H1 (cell line): ENCODE results near the gene MYO1D. TPM values are rescaled to one million over a fixed set of nuclear protein-coding genes. Genes with fewer than 3 reads are reported as not detected.

Source experiments
- CTCF ChIA-PET: fragments of 300-600 bp; sonication (Branson Sonifier 250); formaldehyde crosslinking; loops from one replicate; lab custom pipeline; 2021; ENCODE audit not compliant: partially characterized antibody; lab: Charles Lee
- POLR2A ChIA-PET: fragments of 300-600 bp; sonication (Branson Sonifier 250); formaldehyde crosslinking; loops from one replicate; lab custom pipeline; 2021; ENCODE audit warnings: inconsistent platforms; ENCODE audit not compliant: partially characterized antibody; lab: Charles Lee
- DNase-seq, 2 experiments: peaks; one replicate each; pipeline versions ENCODE4 v3.0.0 to v3.0.0-alpha.2; 2010 to 2022; ENCODE audit warnings: low spot score in 2 of 2, low read depth in 1 of 2, mixed read lengths in 1 of 2
- FAIRE-seq: peaks from 2 replicates; lab custom pipeline; 2011; peaks lifted over from hg19 to GRCh38; lab: Jason Lieb, UNC
- H2AFZ ChIP-seq: 2 replicates; pipeline ENCODE4 v1.8.1; 2012; ENCODE audit warnings: low read length, inconsistent platforms
- H2AK5ac ChIP-seq: 2 replicates; pipeline ENCODE4 v1.6.1; 2013; ENCODE audit warnings: low read depth, low read length
- H2BK120ac ChIP-seq: replicated peaks from 2 replicates; pipeline ENCODE3; 2013; ENCODE audit warnings: low read depth, low read length, inconsistent platforms
- H2BK12ac ChIP-seq: 2 replicates; pipeline ENCODE4 v1.6.1; 2013; ENCODE audit warnings: low read depth, low read length
- H2BK15ac ChIP-seq: 2 replicates; pipeline ENCODE4 v1.6.1; 2013; ENCODE audit warnings: low read length
- H2BK20ac ChIP-seq: 2 replicates; pipeline ENCODE4 v1.6.1; 2013; ENCODE audit warnings: low read length
- H2BK5ac ChIP-seq: 2 replicates; pipeline ENCODE4 v1.6.1; 2013; ENCODE audit warnings: low read depth, low read length
- H3K14ac ChIP-seq: 2 replicates; pipeline ENCODE4 v1.6.1; 2013; ENCODE audit warnings: inconsistent platforms; ENCODE audit not compliant: insufficient read length
- H3K18ac ChIP-seq: 2 replicates; pipeline ENCODE4 v1.6.1; 2013; ENCODE audit warnings: low read length; ENCODE audit errors: extremely low read depth
- H3K23ac ChIP-seq: 2 replicates; pipeline ENCODE4 v1.6.1; 2013; ENCODE audit warnings: inconsistent platforms; ENCODE audit not compliant: insufficient read length
- H3K23me2 ChIP-seq: 2 replicates; pipeline ENCODE4 v1.6.1; 2013; ENCODE audit warnings: low read depth, low read length
- H3K27ac ChIP-seq: 2 replicates; pipeline ENCODE4 v1.6.1; 2011; ENCODE audit warnings: low read depth, low read length, inconsistent platforms
- H3K27me3 ChIP-seq, 4 experiments: replicated peaks in 1 of 4; 1 replicate in 1 of 4; 2 replicates in 3 of 4; pipeline versions ENCODE4 v1.6.1 to v1.8.1; 2011 to 2013; ENCODE audit warnings: low read length in 3 of 4, mild to moderate bottlenecking in 3 of 4, inconsistent platforms in 2 of 4, mixed read lengths in 2 of 4, moderate library complexity in 1 of 4; ENCODE audit not compliant: control insufficient read depth in 3 of 4, insufficient read depth in 3 of 4; ENCODE audit errors: extremely low read depth in 1 of 4
- H3K36me3 ChIP-seq, 4 experiments: 2 replicates each; pipeline versions ENCODE4 v1.6.1 to v1.8.1; 2011 to 2013; ENCODE audit warnings: mild to moderate bottlenecking in 4 of 4, low read length in 3 of 4, moderate library complexity in 2 of 4, control low read depth in 1 of 4, inconsistent platforms in 1 of 4; ENCODE audit not compliant: insufficient read depth in 4 of 4, control insufficient read depth in 2 of 4
- H3K4ac ChIP-seq: replicated peaks from 2 replicates; pipeline ENCODE3; 2013; ENCODE audit warnings: low read length, low read depth, mixed read lengths, inconsistent platforms; ENCODE audit not compliant: insufficient read length
- H3K4me1 ChIP-seq, 4 experiments: replicated peaks in 1 of 4; 1 replicate in 1 of 4; 2 replicates in 3 of 4; pipeline versions ENCODE4 v1.6.1 to v1.8.1; 2011 to 2013; ENCODE audit warnings: low read length in 3 of 4, inconsistent platforms in 2 of 4, mixed read lengths in 1 of 4; ENCODE audit not compliant: insufficient read depth in 4 of 4, control insufficient read depth in 3 of 4
- H3K4me2 ChIP-seq, 2 experiments: 2 replicates each; pipeline versions ENCODE4 v1.6.1 to v1.8.1; 2011 to 2013; ENCODE audit warnings: low read depth in 2 of 2, low read length in 2 of 2, control low read depth in 1 of 2, inconsistent platforms in 1 of 2, mild to moderate bottlenecking in 1 of 2; ENCODE audit not compliant: insufficient read depth in 1 of 2
- H3K4me3 ChIP-seq, 4 experiments: fragments of 200-600, 300-600 bp in 1 of 4; sonication (generic), shearing (Covaris generic), sonication (Bioruptor Twin) in 1 of 4; 2 replicates each; pipeline versions ENCODE4 v1.5.1 to v1.8.1; 2011 to 2016; ENCODE audit warnings: low read length in 4 of 4, low read depth in 3 of 4, control low read depth in 2 of 4, inconsistent platforms in 2 of 4, mild to moderate bottlenecking in 2 of 4, mixed read lengths in 1 of 4, moderate library complexity in 1 of 4; ENCODE audit not compliant: insufficient read depth in 2 of 4; ENCODE audit errors: extremely low read depth in 1 of 4
- H3K56ac ChIP-seq: replicated peaks from 2 replicates; pipeline ENCODE3; 2013; ENCODE audit warnings: low read depth, mild to moderate bottlenecking, mixed read lengths, low read length, inconsistent platforms; ENCODE audit not compliant: insufficient read length
- H3K79me1 ChIP-seq: 2 replicates; pipeline ENCODE4 v1.6.1; 2013; ENCODE audit warnings: low read depth, low read length, control low read depth
- H3K79me2 ChIP-seq, 2 experiments: 2 replicates each; pipeline versions ENCODE4 v1.6.1 to v1.8.1; 2012 to 2013; ENCODE audit warnings: low read length in 2 of 2, mild to moderate bottlenecking in 2 of 2, inconsistent platforms in 1 of 2; ENCODE audit not compliant: insufficient read depth in 2 of 2, control insufficient read depth in 1 of 2
- H3K9ac ChIP-seq, 4 experiments: replicated peaks in 1 of 4; 1 replicate in 1 of 4; 2 replicates in 3 of 4; pipeline versions ENCODE4 v1.6.1 to v1.8.1; 2011 to 2013; ENCODE audit warnings: low read depth in 3 of 4, low read length in 3 of 4, control low read depth in 2 of 4, mild to moderate bottlenecking in 2 of 4, moderate library complexity in 2 of 4, inconsistent platforms in 1 of 4; ENCODE audit errors: extremely low read depth in 1 of 4
- H3K9me3 ChIP-seq, 2 experiments: 2 replicates each; pipeline versions ENCODE4 v1.6.1 to v1.8.1; 2012 to 2013; ENCODE audit warnings: mild to moderate bottlenecking in 2 of 2, moderate library complexity in 2 of 2, control low read depth in 1 of 2, inconsistent platforms in 1 of 2, low read depth in 1 of 2, low read length in 1 of 2, mixed read lengths in 1 of 2; ENCODE audit not compliant: insufficient read depth in 2 of 2
- H4K20me1 ChIP-seq, 2 experiments: replicated peaks in 1 of 2; 2 replicates each; pipeline versions ENCODE3 to v1.8.1; 2011 to 2013; ENCODE audit warnings: inconsistent platforms in 2 of 2, low read length in 2 of 2, mild to moderate bottlenecking in 1 of 2; ENCODE audit not compliant: insufficient read depth in 2 of 2, control insufficient read depth in 1 of 2
- H4K5ac ChIP-seq: 2 replicates; pipeline ENCODE4 v1.6.1; 2013; ENCODE audit warnings: low read length, low read depth, mixed read lengths, inconsistent platforms; ENCODE audit not compliant: insufficient read length
- H4K8ac ChIP-seq: 2 replicates; pipeline ENCODE4 v1.8.0; 2013; ENCODE audit warnings: mild to moderate bottlenecking, moderate library complexity, low read length, inconsistent platforms; ENCODE audit not compliant: insufficient read depth; ENCODE audit errors: extremely low read depth
- H4K91ac ChIP-seq: replicated peaks from 2 replicates; pipeline ENCODE3; 2013; ENCODE audit warnings: low read length, mixed read lengths, inconsistent platforms; ENCODE audit not compliant: insufficient read length
- CBX5 ChIP-seq: fragments of 300-800, 300-1000 bp; sonication (generic); IDR thresholded peaks from 2 replicates; pipeline ENCODE4 v1.7.1; 2016; ENCODE audit warnings: antibody characterized with exemption, low read length, low read depth
- CBX8 ChIP-seq: fragments of 300-800, 300-1000 bp; sonication (generic); IDR thresholded peaks from 2 replicates; pipeline ENCODE4 v1.7.1; 2016; ENCODE audit warnings: low read depth, low read length, borderline replicate concordance
- CTCF ChIP-seq, 3 experiments: IDR thresholded peaks; 1 replicate in 2 of 3; 2 replicates in 1 of 3; pipeline versions ENCODE4 v1.5.1 to v1.6.1; 2011; ENCODE audit warnings: low read length in 3 of 3, mild to moderate bottlenecking in 3 of 3, inconsistent platforms in 2 of 3, low read depth in 1 of 3, moderate library complexity in 1 of 3; ENCODE audit not compliant: insufficient read depth in 1 of 3; ENCODE audit errors: control extremely low read depth in 1 of 3
- JUN ChIP-seq: IDR thresholded peaks from 2 replicates; pipeline ENCODE4 v1.6.1; 2011; ENCODE audit warnings: low read depth, mild to moderate bottlenecking, improper control_type of control experiment, low read length
- RAD21 ChIP-seq, 2 experiments: IDR thresholded peaks in 1 of 2; conservative IDR thresholded peaks in 1 of 2; 2 replicates each; pipeline ENCODE4 v1.6.1; 2011; ENCODE audit warnings: low read depth in 2 of 2, low read length in 2 of 2, improper control_type of control experiment in 1 of 2, inconsistent platforms in 1 of 2, mild to moderate bottlenecking in 1 of 2, moderate library complexity in 1 of 2
- RBBP5 ChIP-seq: IDR thresholded peaks from 2 replicates; pipeline ENCODE4 v1.7.1; 2012; ENCODE audit warnings: low read depth, mild to moderate bottlenecking, inconsistent platforms, low read length, moderate library complexity, borderline replicate concordance
- RXRA ChIP-seq: IDR thresholded peaks from 2 replicates; pipeline ENCODE4 v1.6.1; 2011; ENCODE audit warnings: low read depth, mild to moderate bottlenecking, low read length, moderate library complexity; ENCODE audit not compliant: insufficient read depth
- SP1 ChIP-seq: IDR thresholded peaks from 2 replicates; pipeline ENCODE4 v1.6.1; 2011; ENCODE audit warnings: low read depth, low read length
- TAF7 ChIP-seq: optimal IDR thresholded peaks from 2 replicates; pipeline ENCODE3; 2011; ENCODE audit warnings: low read depth, mild to moderate bottlenecking, inconsistent platforms, low read length, moderate library complexity, borderline replicate concordance
- TCF12 ChIP-seq: IDR thresholded peaks from 2 replicates; pipeline ENCODE4 v1.6.1; 2011; ENCODE audit warnings: low read depth, mild to moderate bottlenecking, low read length
- ZNF274 ChIP-seq: IDR thresholded peaks from 2 replicates; pipeline ENCODE4 v1.7.0; 2012; ENCODE audit warnings: low read length, borderline replicate concordance; ENCODE audit errors: extremely low read depth
- WGBS, 2 experiments: shearing (Covaris generic) in 1 of 2; methylation state at CpG; one replicate each; pipeline versions ENCODE4 v1.1.6 to v1.1.7; 2013 to 2015; ENCODE audit warnings: low lambda C conversion rate in 2 of 2, mixed read lengths in 2 of 2, inconsistent platforms in 1 of 2, low coverage in 1 of 2, missing lambda C conversion rate in 1 of 2; ENCODE audit not compliant: insufficient replicate concordance in 2 of 2, insufficient coverage in 1 of 2, insufficient read length in 1 of 2; ENCODE audit errors: extremely low coverage in 1 of 2, missing lambda C conversion rate in 1 of 2; 5-methylcytosine and 5-hydroxymethylcytosine counted together
- polyA plus RNA-seq, 7 experiments: library from polyadenylated mRNA; depleted of rRNA in 3 of 7; stranded (reverse) in 5 of 7; unstranded in 2 of 7; fragments of >200 nt in 5 of 7; fragments of 200-250 nt in 2 of 7; gene quantifications; 1 replicate in 5 of 7; 2 replicates in 1 of 7; 4 replicates in 1 of 7; pipeline versions ENCODE4 v1.2.1 to v1.2.3, GENCODE V29; 2011 to 2013; ENCODE audit warnings: missing spikeins in 2 of 7, mixed read lengths in 2 of 7
- total RNA-seq: library from RNA; stranded (reverse); fragmentation: NEBNext Ultra II Directional; extraction: Animal tissue kit (Norgen Biotek cat#: 25700); gene quantifications from 2 replicates; pipeline ENCODE4 v1.2.1, GENCODE V29; 2021

MYO1D gene
- total and polyA plus RNA-seq, 2 of the 8 experiments (the other 6 are each of a cell fraction or from before 2014, with no cell fraction given), result 6.5 to 25.4 TPM

GRCh38 chr17:32828822-32829221, 48.1 kb downstream of the MYO1D start:
- no peaks in the 10 kb centered on the region; a peak in 2 of 4 replicates for H3K79me2 ChIP-seq
- H2BK12ac ChIP-seq, result no peak overlapping the region
- H3K23me2 ChIP-seq, result no peaks in the 10 kb centered on the region
- no peak overlapping the region for H3K27ac ChIP-seq
- H4K91ac ChIP-seq, result no peak overlapping the region
- no peak overlapping the region for H3K9ac ChIP-seq
- peaks cover 3% of the 10 kb centered on the region; the same call in 1 of the 2 replicates for H3K79me1 ChIP-seq
- H3K4me1 ChIP-seq, result no peaks in the 10 kb centered on the region
- no peak for FAIRE-seq
- H3K36me3 ChIP-seq, result no peaks in the 10 kb centered on the region
- H2AK5ac ChIP-seq, result no peak overlapping the region
- no peak overlapping the region for H2BK5ac ChIP-seq
- no peak overlapping the region for H3K4me2 ChIP-seq
- H3K4me3 ChIP-seq, result no peak overlapping the region
- no peaks in the 10 kb centered on the region for H3K27me3 ChIP-seq
- H3K18ac ChIP-seq, result no peak overlapping the region
- WGBS, 2 experiments, result 89% methylated on average over 2 of the region's 2 CpGs; no CpG with 5 or more reads in 1 of the 2 experiments
- H2BK120ac ChIP-seq, result no peak overlapping the region
- no peak overlapping the region for H3K14ac ChIP-seq
- H3K23ac ChIP-seq, result no peak overlapping the region
- no peak overlapping the region for H3K4ac ChIP-seq
- no peak overlapping the region for H2BK15ac ChIP-seq
- H4K5ac ChIP-seq, result no peak overlapping the region
- no peak overlapping the region for H2AFZ ChIP-seq
- ChIA-PET POLR2A (interaction anchor here (1.2 kb wide), 1 partner anchor 11 kb away, joined by 4 read pairs; no protein-coding TSS in a partner anchor), CTCF (interaction anchor here (0.6 to 2.7 kb wide), 3 partner anchors 12 to 109 kb away, joined by 3 to 13 read pairs (median 4); partner anchors contain the start of gene MYO1D)
- no peaks in the 10 kb centered on the region for H3K9me3 ChIP-seq
- H4K20me1 ChIP-seq, result peaks cover 0 to 3% of the 10 kb centered on the region in 2 experiments
- DNase-seq, result no peak
- no peak overlapping the region for H3K56ac ChIP-seq
- no peak overlapping the region for H2BK20ac ChIP-seq
- no peak overlapping the region for H4K8ac ChIP-seq
- TF ChIP-seq CBX5 (no peak), CTCF (IDR thresholded peaks at IDR 0.05; ENCODE audit: control extremely low read depth in 1 of 3, insufficient read depth in 1 of 3, low read depth in 1 of 3, low read length in 3 of 3) (no peak), SP1 (no peak), CBX8 (no peak), TCF12 (no peak), ZNF274 (no peak), JUN (no peak), TAF7 (no peak), RBBP5 (no peak), RXRA (no peak), RAD21 (IDR thresholded peaks at IDR 0.05 in 1 of 2, conservative IDR thresholded peaks at IDR 0.05 in 1 of 2; ENCODE audit: low read depth in 2 of 2, low read length in 2 of 2) (no peak)
